ENCODE data around the gene SPRYD4. TPM values are rescaled to one million over a fixed set of nuclear protein-coding genes. Genes with fewer than 3 reads are reported as not detected.
"Not testable (repeated sequence)": the region's sequence is repeated elsewhere in the genome, so short reads cannot be mapped to it uniquely, and the experiment has no call there.

Gene SPRYD4
- total and polyA plus RNA-seq, 2 of the 4 experiments (the other 2 are of a cell fraction) = 1.7 to 1.8 TPM

- H3K4me2 ChIP-seq (ENCODE audit: low read depth, low read length); H3K27ac ChIP-seq (ENCODE audit: insufficient read depth, low read length); H3K18ac ChIP-seq (ENCODE audit: low read depth, low read length); H3K9ac ChIP-seq (ENCODE audit: low read depth, low read length); POLR2A ChIA-PET (ENCODE audit: unreplicated experiment); H4K91ac ChIP-seq (ENCODE audit: insufficient read depth, low read depth, low read length); H3K14ac ChIP-seq (replicated peaks; ENCODE audit: low read depth, low read length); H2BK5ac ChIP-seq (ENCODE audit: low read depth, low read length, poor library complexity, severe bottlenecking); H3K56ac ChIP-seq (ENCODE audit: extremely low read depth, insufficient read depth, low read length); H2BK20ac ChIP-seq (ENCODE audit: low read depth, low read length); H4K5ac ChIP-seq (ENCODE audit: low read depth, low read length); H3K23ac ChIP-seq (ENCODE audit: low read depth, low read length); H3K4ac ChIP-seq (ENCODE audit: low read depth, low read length); CTCF ChIA-PET; H4K8ac ChIP-seq (ENCODE audit: low read depth in 2 of 2, low read length in 2 of 2); intact Hi-C loops (cut with micrococcal nuclease); BruUV-seq (replicated peaks); H3K9me1 ChIP-seq (ENCODE audit: insufficient read depth, low read length); H2AK9ac ChIP-seq (replicated peaks; ENCODE audit: low read depth, low read length, poor library complexity); H3K4me3 ChIP-seq (ENCODE audit: insufficient read depth, low read depth, low read length); H2AK5ac ChIP-seq (ENCODE audit: low read depth, low read length); H3K9me3 ChIP-seq (ENCODE audit: control insufficient read depth, insufficient read depth, low read length); H2AFZ ChIP-seq (replicated peaks; ENCODE audit: low read length, poor library complexity); H2BK15ac ChIP-seq (ENCODE audit: low read depth, low read length); dilution Hi-C loops (cut with HindIII; ENCODE audit: low sequenced_read_pairs, unreplicated experiment); H3K4me1 ChIP-seq (ENCODE audit: control insufficient read depth, insufficient read depth, low read length); DNase-seq; in situ Hi-C loops (cut with MboI; ENCODE audit: low sequenced_read_pairs); H4K20me1 ChIP-seq (ENCODE audit: insufficient read depth, low read length); H3K36me3 ChIP-seq (ENCODE audit: control insufficient read depth, insufficient read depth, low read length); H2BK120ac ChIP-seq (ENCODE audit: low read depth, low read length); H3K79me1 ChIP-seq (ENCODE audit: low read depth in 1 of 2, low read length in 2 of 2); ATAC-seq (ENCODE audit: low read depth): not testable (repeated sequence)
- H3K27me3 ChIP-seq (ENCODE audit: control insufficient read depth, insufficient read depth, low read length) = peaks cover 19% of the 10 kb centered on the region
- 80% methylated on average over 1 of the region's 27 CpGs; no CpG with 5 or more reads in 1 of the 2 experiments for WGBS, 2 experiments (ENCODE audit: extremely low coverage in 2 of 2, insufficient read length in 1 of 2)
Measured at GRCh38 chr12:56494481-56494880, 26.1 kb downstream of the SPRYD4 start.
